Esophagus squamous epithelium (tissue), 5 donors: Measurements from ENCODE around the gene CHCHD3. TPM values are rescaled to one million over a fixed set of nuclear protein-coding genes. Genes with fewer than 3 reads are reported as not detected.
A peak's percentile ranks its signal among the peaks of the same experiment; 100 is the strongest.

Experiments
- DNase-seq: peaks from one replicate; lab custom pipeline; 2025; lab: John Stamatoyannopoulos, UW
- H3K27ac ChIP-seq, 4 donors: fragments of 200-600 bp; sonication (generic); one replicate each; pipeline ENCODE4 v1.5.1; 2016 to 2019; ENCODE audit warnings: mild to moderate bottlenecking in 1 of 4
- H3K27me3 ChIP-seq, 4 donors: fragments of 200-600 bp; sonication (generic); 1 replicate in 3 of 4; 2 replicates in 1 of 4; pipeline versions ENCODE4 v1.5.1 to v1.6.0; 2017 to 2021; ENCODE audit warnings: antibody characterized with exemption in 1 of 4
- H3K36me3 ChIP-seq, 3 donors: fragments of 200-600 bp; sonication (generic); one replicate each; pipeline ENCODE4 v1.5.1; 2016 to 2019
- H3K4me1 ChIP-seq, 3 donors: fragments of 200-600 bp; sonication (generic); one replicate each; pipeline ENCODE4 v1.5.1; 2017 to 2019
- H3K4me3 ChIP-seq, 4 donors: fragments of 200-600 bp; sonication (generic); 1 replicate in 3 of 4; 2 replicates in 1 of 4; pipeline ENCODE4 v1.5.1; 2016 to 2019; ENCODE audit warnings: mild to moderate bottlenecking in 2 of 4, moderate library complexity in 1 of 4
- H3K9me3 ChIP-seq, 3 donors: fragments of 200-600 bp; sonication (generic); one replicate each; pipeline ENCODE4 v1.5.1; 2016 to 2019
- POLR2A ChIP-seq, 4 donors: fragments of 450-650 bp; IDR thresholded peaks; one replicate each; pipeline ENCODE4 v1.6.1; 2017; ENCODE audit warnings: antibody characterized with exemption in 4 of 4, mild to moderate bottlenecking in 4 of 4, moderate library complexity in 3 of 4
- WGBS, 2 donors: methylation state at CpG; one replicate each; pipeline ENCODE4 v1.1.5; 2018; 5-methylcytosine and 5-hydroxymethylcytosine counted together
- intact Hi-C: fragments of 100-400 bp; cut with DNase I; formaldehyde crosslinking; loops from one replicate; pipeline ENCODE4 v1.15.0; 2022
- total RNA-seq, 4 donors: library from RNA; depleted of rRNA; stranded (reverse); fragments of >200 nt; gene quantifications; one replicate each; pipeline ENCODE4 v1.1.0, GENCODE V29; 2016
- TF ChIP-seq, protein P1 (sequence below), 6 experiments: fragments of 450-650 bp in 4 of 6; fragments of 200-600 bp in 2 of 6; sonication (generic) in 2 of 6; IDR thresholded peaks; one replicate each; pipeline ENCODE4 v1.5.1; 2016 to 2019; ENCODE audit warnings: antibody characterized with exemption in 6 of 6, mild to moderate bottlenecking in 4 of 6, moderate library complexity in 4 of 6
- donor health status: DM: yes; HTN: yes; CAD: no.

Gene CHCHD3
- total RNA-seq, 4 donors from 2014 or later: 36.8 to 55.0 (median 40.9) TPM

DNA sequence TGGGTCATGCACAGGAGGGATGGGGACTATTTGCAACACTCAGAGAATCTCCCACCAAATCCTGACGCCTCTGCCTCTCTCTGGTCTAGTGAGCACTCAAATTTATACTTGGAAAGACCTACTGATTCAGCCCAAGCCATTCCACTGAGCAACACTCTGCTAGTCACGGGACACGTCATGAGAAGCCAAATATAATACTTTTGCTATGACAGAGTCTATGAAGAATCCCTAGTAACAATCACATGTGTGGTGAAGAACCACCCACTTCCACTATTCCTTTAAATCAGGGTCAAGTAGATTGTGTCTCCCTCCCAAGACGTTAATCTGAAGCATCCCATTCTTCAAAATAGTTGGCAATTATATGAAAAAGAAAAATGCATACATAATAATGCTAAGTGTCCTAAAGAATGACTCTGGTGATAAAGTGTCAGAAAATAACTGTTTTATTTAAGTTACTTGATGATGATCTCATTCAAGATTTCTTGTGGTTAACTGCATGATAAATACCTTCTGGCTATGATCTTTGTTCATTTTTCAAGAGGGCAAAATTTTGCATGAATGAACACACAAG lies 28.5 kb downstream of the CHCHD3 start:
- peak overlapping the region in 2 of 4 donors; percentile 26 to 71 for H3K27ac ChIP-seq

GRCh38 chr7:133052826-133053225 lies 29.1 kb downstream of the CHCHD3 start:
- Histone ChIP-seq H3K27ac (peak overlapping the region in 2 of 4 donors; percentile 26 to 71), H3K4me1 (peaks cover 0 to 42% (median 4%) of the 10 kb centered on the region in 3 donors), H3K9me3 (no peaks in the 10 kb centered on the region), H3K4me3 (no peak overlapping the region), H3K36me3 (no peaks in the 10 kb centered on the region), H3K27me3 (no peaks in the 10 kb centered on the region)
- no peak for DNase-seq
- no peak for TF ChIP-seq POLR2A (IDR thresholded peaks at IDR 0.05)
- TF ChIP-seq, protein P1, sequence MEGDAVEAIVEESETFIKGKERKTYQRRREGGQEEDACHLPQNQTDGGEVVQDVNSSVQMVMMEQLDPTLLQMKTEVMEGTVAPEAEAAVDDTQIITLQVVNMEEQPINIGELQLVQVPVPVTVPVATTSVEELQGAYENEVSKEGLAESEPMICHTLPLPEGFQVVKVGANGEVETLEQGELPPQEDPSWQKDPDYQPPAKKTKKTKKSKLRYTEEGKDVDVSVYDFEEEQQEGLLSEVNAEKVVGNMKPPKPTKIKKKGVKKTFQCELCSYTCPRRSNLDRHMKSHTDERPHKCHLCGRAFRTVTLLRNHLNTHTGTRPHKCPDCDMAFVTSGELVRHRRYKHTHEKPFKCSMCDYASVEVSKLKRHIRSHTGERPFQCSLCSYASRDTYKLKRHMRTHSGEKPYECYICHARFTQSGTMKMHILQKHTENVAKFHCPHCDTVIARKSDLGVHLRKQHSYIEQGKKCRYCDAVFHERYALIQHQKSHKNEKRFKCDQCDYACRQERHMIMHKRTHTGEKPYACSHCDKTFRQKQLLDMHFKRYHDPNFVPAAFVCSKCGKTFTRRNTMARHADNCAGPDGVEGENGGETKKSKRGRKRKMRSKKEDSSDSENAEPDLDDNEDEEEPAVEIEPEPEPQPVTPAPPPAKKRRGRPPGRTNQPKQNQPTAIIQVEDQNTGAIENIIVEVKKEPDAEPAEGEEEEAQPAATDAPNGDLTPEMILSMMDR (IDR thresholded peaks at IDR 0.05): no peak
- intact Hi-C loops: no loop called here
- 71% methylated on average over 2 of the region's 2 CpGs for WGBS, 2 donors

More for the DNA sequence above, 28.5 kb downstream of the CHCHD3 start:
- no peaks in the 10 kb centered on the region for H3K36me3 ChIP-seq
- no peak for DNase-seq
- H3K4me1 ChIP-seq: peaks cover 0 to 42% (median 4%) of the 10 kb centered on the region in 3 donors
- no peaks in the 10 kb centered on the region for H3K27me3 ChIP-seq
- H3K4me3 ChIP-seq: no peak overlapping the region
- TF ChIP-seq, protein P1 (IDR thresholded peaks at IDR 0.05): no peak
- no peak for TF ChIP-seq POLR2A (IDR thresholded peaks at IDR 0.05)
- WGBS, 2 donors: 25 to 53% methylated on average over 4 of the region's 4 CpGs
- intact Hi-C loops: no loop called here
- no peaks in the 10 kb centered on the region for H3K9me3 ChIP-seq

GRCh38 chr7:133052401-133052756 lies 29.5 kb downstream of the CHCHD3 start:
- DNase-seq: no peak
- Histone ChIP-seq H3K9me3 (no peaks in the 10 kb centered on the region), H3K4me3 (no peak overlapping the region), H3K36me3 (no peaks in the 10 kb centered on the region), H3K27ac (no peak overlapping the region), H3K27me3 (no peaks in the 10 kb centered on the region), H3K4me1 (peaks cover 0 to 42% (median 4%) of the 10 kb centered on the region in 3 donors)
- TF ChIP-seq POLR2A (IDR thresholded peaks at IDR 0.05): no peak
- TF ChIP-seq, protein P1 (IDR thresholded peaks at IDR 0.05): no peak
- intact Hi-C loops: no loop called here
- 74 to 80% methylated on average over 1 of the region's 1 CpG for WGBS, 2 donors

DNA sequence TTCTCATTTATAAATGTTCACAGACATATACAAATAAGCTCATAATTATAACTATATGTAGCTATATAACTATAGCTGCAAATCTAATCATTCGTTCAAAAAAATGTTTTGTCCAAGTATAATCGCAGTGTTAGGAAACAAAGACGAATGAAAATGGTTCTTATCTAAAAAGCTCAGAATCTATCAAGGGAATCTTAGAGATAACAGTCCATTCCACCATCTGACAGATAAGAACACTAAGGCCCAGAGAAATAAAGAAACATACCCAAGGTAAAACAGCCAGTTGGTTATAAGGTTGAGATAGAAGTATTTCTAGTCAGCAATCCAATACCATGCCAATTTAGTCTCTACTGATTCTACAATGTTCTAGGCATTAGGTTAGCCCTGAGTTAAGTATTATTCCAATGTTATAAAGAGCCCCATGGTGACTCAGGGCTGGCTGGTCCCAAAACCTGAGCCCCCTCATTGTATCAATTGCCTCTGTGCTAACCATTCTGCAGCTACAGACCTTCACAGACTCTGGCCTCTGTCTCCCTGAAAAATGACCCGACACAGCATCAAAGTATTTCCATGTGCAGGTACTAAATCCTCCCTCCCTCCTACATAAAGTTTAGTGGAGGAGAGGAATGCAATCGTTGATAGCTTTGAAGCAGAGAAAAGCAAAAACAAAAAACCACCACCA lies 30.0 kb downstream of the CHCHD3 start:
- WGBS, 2 donors: 93 to 96% methylated on average over 4 to 5 of the region's 5 CpGs

GRCh38 chr7:133051066-133051465 lies 30.8 kb downstream of the CHCHD3 start:
- Histone ChIP-seq H3K9me3 (no peaks in the 10 kb centered on the region), H3K4me1 (peaks cover 0 to 36% (median 4%) of the 10 kb centered on the region in 3 donors), H3K27me3 (no peaks in the 10 kb centered on the region), H3K27ac (no peak overlapping the region), H3K4me3 (no peak overlapping the region), H3K36me3 (peaks cover 0 to 5% (median 0%) of the 10 kb centered on the region in 3 donors)
- 58 to 84% methylated on average over 2 of the region's 2 CpGs for WGBS, 2 donors
- intact Hi-C loops: no loop called here
- no peak for DNase-seq
- TF ChIP-seq, protein P1 (IDR thresholded peaks at IDR 0.05): no peak
- TF ChIP-seq POLR2A (IDR thresholded peaks at IDR 0.05): no peak

More for the DNA sequence above, 30.0 kb downstream of the CHCHD3 start:
- Histone ChIP-seq H3K27ac (no peak overlapping the region), H3K36me3 (peaks cover 0 to 1% (median 0%) of the 10 kb centered on the region in 3 donors), H3K27me3 (no peaks in the 10 kb centered on the region), H3K4me1 (peaks cover 0 to 40% (median 4%) of the 10 kb centered on the region in 3 donors), H3K4me3 (no peak overlapping the region), H3K9me3 (no peaks in the 10 kb centered on the region)
- no peak for TF ChIP-seq POLR2A (IDR thresholded peaks at IDR 0.05)
- TF ChIP-seq, protein P1 (IDR thresholded peaks at IDR 0.05): no peak
- intact Hi-C loops: no loop called here
- no peak for DNase-seq
